ENCODE data around the gene LTN1. TPM values are rescaled to one million over a fixed set of nuclear protein-coding genes. Genes with fewer than 3 reads are reported as not detected.
"Not testable (repeated sequence)": the region's sequence is repeated elsewhere in the genome, so short reads cannot be mapped to it uniquely, and the experiment has no call there.

The LTN1 gene
- total RNA-seq, 2 donors from 2014 or later: 33.0 to 42.3 TPM

DNA sequence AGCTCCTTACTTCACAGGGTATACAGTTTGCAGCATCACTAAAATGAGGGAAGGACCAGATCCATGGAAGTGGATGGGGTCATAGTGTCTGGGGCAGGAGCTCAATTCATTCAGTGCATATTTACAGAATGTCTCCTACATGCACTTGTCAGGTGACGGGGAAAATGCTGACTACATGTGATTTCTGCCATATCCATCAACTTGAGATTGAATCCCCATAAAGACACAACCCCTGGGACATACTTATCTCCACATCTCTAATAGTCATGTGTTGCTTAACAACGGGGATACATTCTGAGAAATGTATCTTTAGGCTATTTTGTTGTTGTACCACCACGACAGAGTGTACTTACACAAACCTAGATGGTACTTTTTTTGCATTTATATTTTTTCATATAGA, 14.5 kb upstream of the LTN1 start:
- no peak for ATAC-seq (replicated peaks)
- Mint-ChIP-seq H3K4me1 (no peaks in the 10 kb centered on the region), H3K27ac (no peak overlapping the region), H3K36me3 (ENCODE audit: low read depth) (peaks cover 21% of the 10 kb centered on the region), H3K9me3 (no peaks in the 10 kb centered on the region), H3K4me3 (no peak overlapping the region), H3K27me3 (no peaks in the 10 kb centered on the region)

DNA sequence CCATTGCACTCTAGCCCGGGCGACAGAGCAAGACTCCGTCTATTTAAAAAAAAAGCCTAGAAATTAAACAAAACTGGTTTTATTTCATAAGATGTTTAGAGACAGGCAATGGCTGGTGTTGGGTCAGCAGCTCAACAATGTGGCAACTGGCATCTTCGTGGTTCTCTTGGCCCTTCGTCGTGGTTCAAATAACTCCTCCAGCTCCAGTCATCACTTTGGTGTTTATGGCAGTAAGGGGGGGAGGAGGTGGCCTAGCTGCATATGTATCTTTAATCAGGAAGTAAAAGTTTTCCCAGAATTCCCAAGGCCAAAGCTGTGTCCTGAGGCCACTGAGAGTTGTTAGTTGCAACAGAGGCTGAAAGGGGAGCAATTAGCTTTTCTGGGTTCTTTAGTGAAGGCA, 13.0 kb upstream of the LTN1 start:
- Mint-ChIP-seq H3K36me3 (ENCODE audit: low read depth) (peaks cover 21% of the 10 kb centered on the region), H3K9me3 (no peaks in the 10 kb centered on the region), H3K27ac (no peak overlapping the region)

DNA sequence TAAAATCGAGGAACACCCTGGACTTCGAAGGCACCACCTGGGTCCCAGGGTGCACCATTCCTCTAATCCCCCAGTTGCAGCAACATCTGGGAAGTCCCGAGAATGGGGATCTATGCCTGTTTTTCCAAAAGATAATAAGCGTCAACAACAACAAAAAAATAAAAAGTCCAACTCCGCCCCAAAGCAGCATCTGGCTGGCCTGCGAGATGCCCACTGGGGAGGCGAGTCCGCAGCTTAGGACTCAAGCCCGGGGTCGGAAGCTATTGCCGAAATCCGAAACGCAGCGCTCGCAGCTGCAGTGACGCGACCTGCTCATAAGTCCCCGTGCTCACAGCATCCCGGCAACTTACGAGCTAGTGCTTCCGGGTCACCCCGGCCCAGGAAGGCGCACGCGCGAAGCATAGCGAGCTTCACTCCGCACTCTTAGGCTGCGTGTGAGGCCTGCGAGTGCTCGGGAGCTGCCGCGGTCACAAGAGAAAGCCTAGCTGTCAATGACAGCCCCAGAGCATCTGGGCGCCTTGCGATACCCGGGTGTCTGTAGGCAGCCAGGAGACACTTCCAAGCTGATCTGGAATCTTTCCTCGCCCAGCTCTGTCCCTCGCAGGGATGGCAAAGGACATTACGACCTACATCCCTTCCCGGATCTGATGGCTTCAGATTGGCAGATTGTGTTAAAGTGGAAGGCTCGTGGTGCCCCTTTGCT, 9.9 kb upstream of the LTN1 start:
- Mint-ChIP-seq H3K27ac (peak overlapping the region; percentile 93), H3K4me3 (peak overlapping the region; percentile 89), H3K36me3 (ENCODE audit: low read depth) (peaks cover 12% of the 10 kb centered on the region), H3K27me3 (no peaks in the 10 kb centered on the region), H3K4me1 (no peaks in the 10 kb centered on the region), H3K9me3 (no peaks in the 10 kb centered on the region)
- ATAC-seq (replicated peaks): peak; percentile 100

More for the DNA sequence above, 13.0 kb upstream of the LTN1 start:
- Mint-ChIP-seq H3K27me3 (no peaks in the 10 kb centered on the region), H3K4me1 (no peaks in the 10 kb centered on the region), H3K4me3 (no peak overlapping the region)
- ATAC-seq (replicated peaks): no peak

DNA sequence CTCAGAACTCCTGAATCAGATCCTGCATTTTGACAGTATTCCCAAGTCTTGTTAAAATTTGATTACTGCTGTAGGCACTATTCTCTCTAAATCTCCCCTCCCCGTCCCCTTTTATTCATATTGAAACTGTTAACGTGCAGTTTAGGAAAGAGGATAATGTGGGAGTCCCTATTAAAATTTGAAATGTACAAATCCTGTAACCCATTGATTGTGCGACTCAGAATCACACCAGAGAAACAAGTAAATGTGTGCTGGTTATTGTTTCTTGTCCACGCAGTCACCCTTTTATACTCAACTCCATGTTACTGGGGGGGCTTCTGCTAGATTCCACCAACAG, 584 bp upstream of the LTN1 start:
- Mint-ChIP-seq H3K4me1 (peaks cover 13% of the 10 kb centered on the region), H3K27ac (peak overlapping the region; percentile 94)
- ATAC-seq (replicated peaks): peak; percentile 5

DNA sequence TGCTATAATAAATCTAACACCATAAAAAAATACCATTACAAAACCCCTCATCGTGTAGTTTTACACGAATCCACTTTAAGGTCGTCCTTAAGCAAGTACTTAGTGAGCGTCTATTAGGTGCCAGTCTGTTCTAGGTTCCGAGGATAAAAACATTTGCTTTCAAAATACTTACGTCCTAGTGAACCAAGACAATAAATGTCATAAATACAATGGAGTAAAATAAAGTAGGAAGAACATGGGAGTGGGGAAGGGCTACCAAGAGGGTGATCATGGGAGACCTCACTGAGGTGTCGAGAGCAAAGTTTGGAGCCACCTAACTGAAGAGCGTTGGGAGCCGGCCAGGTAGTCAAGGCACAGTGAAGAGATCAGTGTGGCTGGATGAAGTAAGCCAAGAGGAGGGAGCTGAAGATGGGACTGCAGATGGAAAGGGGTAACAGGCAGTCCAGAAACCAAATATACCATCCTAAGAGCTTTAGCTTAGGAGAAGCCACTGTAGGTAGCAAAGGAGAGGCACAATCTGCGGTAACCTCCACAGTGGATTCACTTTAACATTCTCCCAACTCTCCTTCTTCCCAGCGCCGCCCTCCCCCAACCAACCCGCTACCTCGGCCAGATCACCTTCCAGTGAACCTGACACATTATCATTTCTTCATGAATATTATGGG, 684 bp downstream of the LTN1 start:
- Mint-ChIP-seq H3K9me3 (no peaks in the 10 kb centered on the region), H3K27me3 (no peaks in the 10 kb centered on the region), H3K4me1 (peaks cover 13% of the 10 kb centered on the region), H3K27ac (peak overlapping the region; percentile 94), H3K36me3 (ENCODE audit: low read depth) (peaks cover 43% of the 10 kb centered on the region), H3K4me3 (peak overlapping the region; percentile 92)
- ATAC-seq (replicated peaks): no peak

More for the DNA sequence above, 584 bp upstream of the LTN1 start:
- Mint-ChIP-seq H3K4me3 (peak overlapping the region; percentile 92), H3K27me3 (no peaks in the 10 kb centered on the region), H3K36me3 (ENCODE audit: low read depth) (peaks cover 35% of the 10 kb centered on the region), H3K9me3 (no peaks in the 10 kb centered on the region)

DNA sequence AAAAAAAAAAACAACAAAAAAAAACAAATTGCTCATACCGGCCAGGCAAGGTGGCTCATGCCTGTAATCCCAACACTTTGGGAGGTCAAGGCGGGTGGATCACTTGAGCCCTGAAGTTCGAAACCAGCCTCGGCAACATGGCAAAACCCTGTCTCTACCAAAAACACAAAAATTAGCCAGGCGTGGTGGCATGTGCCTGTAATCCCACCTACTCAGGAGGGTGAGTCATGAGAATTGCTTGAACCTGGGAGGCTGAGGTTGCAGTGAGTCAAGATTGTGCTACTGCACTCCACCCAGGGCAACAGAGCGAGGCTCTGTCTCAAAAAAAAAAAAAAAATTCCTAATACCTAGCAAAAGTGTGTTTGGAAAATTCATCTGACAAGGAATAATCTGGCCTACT, 4.5 kb downstream of the LTN1 start:
- not testable (repeated sequence) for H3K9me3 Mint-ChIP-seq; ATAC-seq (replicated peaks); H3K27ac Mint-ChIP-seq; H3K27me3 Mint-ChIP-seq
- Mint-ChIP-seq H3K4me3 (peak overlapping the region; percentile 60), H3K4me1 (peaks cover 17% of the 10 kb centered on the region), H3K36me3 (ENCODE audit: low read depth) (peaks cover 82% of the 10 kb centered on the region)

DNA sequence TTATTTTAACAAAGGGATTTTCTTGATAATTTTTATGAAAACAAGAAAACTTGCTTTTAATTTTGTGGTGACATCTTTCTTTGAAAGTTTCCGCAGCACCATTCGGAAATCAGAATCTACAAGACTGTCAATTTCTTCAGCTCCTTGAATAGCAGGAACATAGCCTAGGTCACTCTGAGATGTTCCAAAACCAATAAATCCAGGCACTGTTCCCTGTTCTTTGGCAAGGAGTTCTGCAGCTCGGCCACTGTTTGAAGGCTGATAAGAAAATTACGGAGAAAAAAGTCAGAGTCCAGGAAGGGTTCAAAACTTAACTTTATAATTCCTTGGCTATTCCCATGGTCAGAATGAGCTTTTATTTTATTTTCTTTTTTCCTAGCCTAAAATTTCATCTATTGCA, 6.0 kb downstream of the LTN1 start:
- Mint-ChIP-seq H3K4me3 (no peak overlapping the region), H3K36me3 (ENCODE audit: low read depth) (peaks cover 89% of the 10 kb centered on the region), H3K9me3 (no peaks in the 10 kb centered on the region), H3K27me3 (no peaks in the 10 kb centered on the region), H3K4me1 (peaks cover 18% of the 10 kb centered on the region), H3K27ac (no peak overlapping the region)
- no peak for ATAC-seq (replicated peaks)

DNA sequence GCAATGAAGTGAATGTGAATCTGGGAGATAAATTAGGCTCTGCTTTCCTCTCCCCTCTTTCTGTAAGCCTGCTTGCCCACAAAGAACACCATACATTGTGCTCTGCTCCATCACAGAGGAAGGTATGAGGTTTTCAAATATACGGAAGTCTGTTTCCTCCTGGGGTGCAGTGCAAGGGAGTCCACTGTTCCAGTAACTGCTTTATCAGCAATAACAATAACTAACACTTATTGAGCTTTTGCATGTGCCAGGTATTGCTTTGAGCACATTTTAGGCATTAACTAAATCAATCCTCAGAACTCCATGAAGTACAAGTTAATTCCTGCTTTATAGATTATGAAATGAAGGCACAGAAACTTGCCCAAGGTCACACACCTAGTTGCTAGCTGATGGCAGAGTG, 10.0 kb downstream of the LTN1 start:
- Mint-ChIP-seq H3K9me3 (no peaks in the 10 kb centered on the region), H3K36me3 (ENCODE audit: low read depth) (peaks cover 96% of the 10 kb centered on the region), H3K4me3 (no peak overlapping the region), H3K27ac (peak overlapping the region; percentile 45), H3K27me3 (no peaks in the 10 kb centered on the region), H3K4me1 (peaks cover 5% of the 10 kb centered on the region)
- no peak for ATAC-seq (replicated peaks)

DNA sequence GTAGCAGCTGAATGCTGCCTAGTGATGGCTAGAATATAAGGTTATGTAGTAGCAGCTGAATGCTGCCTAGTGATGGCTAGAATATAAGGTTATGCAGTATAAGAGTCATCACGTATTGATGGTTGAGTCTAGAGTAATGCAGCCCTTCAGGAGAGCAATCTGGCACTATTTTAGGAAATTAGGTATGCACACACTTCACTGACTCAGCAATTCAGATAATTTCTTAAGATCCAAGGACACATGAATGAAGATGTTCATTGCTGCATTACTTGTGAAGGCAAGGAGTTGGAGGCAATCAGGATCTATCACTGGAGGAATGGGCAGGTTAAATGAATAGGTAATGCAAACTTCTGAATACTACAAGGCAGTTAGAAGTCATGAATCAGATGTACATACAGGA, 13.6 kb downstream of the LTN1 start:
- H3K4me3 Mint-ChIP-seq: no peak overlapping the region
- peaks cover 100% of the 10 kb centered on the region for H3K36me3 Mint-ChIP-seq (ENCODE audit: low read depth)
- H3K4me1 Mint-ChIP-seq: peaks cover 11% of the 10 kb centered on the region
- H3K27me3 Mint-ChIP-seq: no peaks in the 10 kb centered on the region
- no peaks in the 10 kb centered on the region for H3K9me3 Mint-ChIP-seq
- H3K27ac Mint-ChIP-seq: no peak overlapping the region
- ATAC-seq (replicated peaks): no peak

DNA sequence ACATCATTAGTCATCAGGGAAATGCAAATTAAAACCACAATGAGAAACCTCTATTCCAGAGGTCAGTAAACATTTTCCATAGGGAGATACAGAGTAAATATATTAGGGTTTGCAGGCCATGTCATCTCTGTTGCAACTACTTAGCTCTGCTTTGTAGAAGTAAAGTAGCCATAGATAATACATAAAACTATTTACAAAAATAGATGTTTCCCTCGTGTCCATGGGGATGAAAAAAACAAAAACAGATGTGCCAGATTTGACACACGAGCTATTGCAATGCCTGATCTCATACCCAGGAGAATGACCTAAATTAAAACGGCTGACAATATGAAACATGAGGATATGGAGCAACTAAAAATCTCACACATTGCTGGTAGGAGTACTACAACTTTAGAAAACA, 17.3 kb downstream of the LTN1 start:
- no peak for ATAC-seq (replicated peaks)
- H3K36me3 Mint-ChIP-seq (ENCODE audit: low read depth): peaks cover 99% of the 10 kb centered on the region
- no peaks in the 10 kb centered on the region for H3K9me3 Mint-ChIP-seq
- no peak overlapping the region for H3K4me3 Mint-ChIP-seq
- peaks cover 6% of the 10 kb centered on the region for H3K4me1 Mint-ChIP-seq
- H3K27ac Mint-ChIP-seq: peak overlapping the region; percentile 25
- no peaks in the 10 kb centered on the region for H3K27me3 Mint-ChIP-seq

DNA sequence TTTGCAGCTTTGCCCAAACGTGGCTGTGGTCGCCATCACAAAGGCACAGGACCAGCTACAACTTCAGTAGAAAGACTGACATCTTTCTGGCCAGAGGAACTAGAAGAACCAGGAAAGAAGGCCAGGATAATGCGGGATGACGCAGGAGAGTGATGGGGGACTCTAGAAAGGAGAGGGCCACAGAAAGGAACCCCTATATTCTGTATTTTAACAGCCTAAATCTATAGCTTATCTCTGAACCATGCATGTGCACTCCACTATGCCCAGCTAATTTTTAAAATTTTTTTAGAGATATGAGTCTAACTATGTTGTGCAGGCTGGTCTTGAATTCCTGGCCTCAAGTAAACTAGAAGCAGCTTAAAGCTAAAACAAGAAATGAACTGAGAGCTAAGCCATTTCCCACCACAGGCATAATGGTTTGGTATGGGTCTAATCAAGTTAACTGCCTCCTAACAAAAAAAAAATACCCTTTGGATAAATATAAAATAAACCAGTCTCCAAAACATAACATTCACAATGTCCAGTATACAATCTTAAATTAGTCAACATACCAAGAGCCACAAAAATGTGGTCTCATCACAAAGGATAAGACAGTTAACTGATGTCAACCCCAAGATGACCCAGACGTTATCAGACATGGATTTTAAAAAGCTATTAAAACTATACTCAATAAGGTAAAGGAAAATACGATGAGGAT, 18.0 kb downstream of the LTN1 start:
- Mint-ChIP-seq H3K27me3 (no peaks in the 10 kb centered on the region), H3K9me3 (no peaks in the 10 kb centered on the region), H3K27ac (no peak overlapping the region), H3K4me1 (peaks cover 6% of the 10 kb centered on the region), H3K36me3 (ENCODE audit: low read depth) (peaks cover 99% of the 10 kb centered on the region), H3K4me3 (no peak overlapping the region)
- no peak for ATAC-seq (replicated peaks)

DNA sequence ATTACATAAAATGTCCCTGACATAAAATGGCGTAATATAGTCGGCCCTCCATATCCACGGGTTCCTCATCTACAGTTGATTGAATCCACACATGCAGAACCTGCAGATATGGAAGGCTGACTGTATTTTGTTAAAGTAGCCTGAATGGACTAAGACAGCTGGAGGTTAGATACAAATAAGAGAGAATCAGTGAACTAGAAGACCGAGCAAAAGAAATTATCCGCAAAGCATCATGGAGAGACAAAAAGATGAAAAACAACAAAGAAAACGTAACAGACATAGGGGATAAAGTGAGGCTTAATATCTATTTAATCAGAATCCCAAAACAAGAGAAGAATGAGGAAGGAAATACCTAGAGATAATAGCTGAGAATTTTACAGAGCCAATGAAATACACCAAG, 20.3 kb downstream of the LTN1 start:
- ATAC-seq (replicated peaks): no peak
- Mint-ChIP-seq H3K27ac (no peak overlapping the region), H3K9me3 (no peaks in the 10 kb centered on the region), H3K4me3 (no peak overlapping the region), H3K4me1 (peaks cover 6% of the 10 kb centered on the region), H3K27me3 (no peaks in the 10 kb centered on the region), H3K36me3 (ENCODE audit: low read depth) (peaks cover 99% of the 10 kb centered on the region)

DNA sequence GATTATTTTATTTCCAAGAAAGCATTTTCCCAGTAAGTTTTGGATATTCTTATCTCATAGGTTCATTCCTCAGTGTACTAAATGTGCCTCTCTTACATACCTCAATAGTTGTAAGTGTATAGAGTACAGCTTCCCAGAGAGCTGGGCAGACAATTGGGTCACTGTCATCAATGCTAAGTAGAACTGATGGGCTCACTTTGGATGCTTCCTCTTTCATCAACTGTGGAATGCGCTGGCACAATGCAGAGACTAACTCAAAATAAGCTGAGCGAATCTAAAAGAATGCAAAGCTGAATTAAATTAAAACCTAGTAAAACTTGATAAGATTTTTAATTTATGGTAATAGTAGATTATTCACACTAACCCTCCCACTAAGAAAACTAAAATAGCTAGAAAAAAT, 21.5 kb downstream of the LTN1 start:
- Mint-ChIP-seq H3K4me3 (no peak overlapping the region), H3K36me3 (ENCODE audit: low read depth) (peaks cover 99% of the 10 kb centered on the region), H3K27me3 (no peaks in the 10 kb centered on the region), H3K4me1 (peaks cover 6% of the 10 kb centered on the region), H3K9me3 (no peaks in the 10 kb centered on the region), H3K27ac (no peak overlapping the region)
- ATAC-seq (replicated peaks): no peak

DNA sequence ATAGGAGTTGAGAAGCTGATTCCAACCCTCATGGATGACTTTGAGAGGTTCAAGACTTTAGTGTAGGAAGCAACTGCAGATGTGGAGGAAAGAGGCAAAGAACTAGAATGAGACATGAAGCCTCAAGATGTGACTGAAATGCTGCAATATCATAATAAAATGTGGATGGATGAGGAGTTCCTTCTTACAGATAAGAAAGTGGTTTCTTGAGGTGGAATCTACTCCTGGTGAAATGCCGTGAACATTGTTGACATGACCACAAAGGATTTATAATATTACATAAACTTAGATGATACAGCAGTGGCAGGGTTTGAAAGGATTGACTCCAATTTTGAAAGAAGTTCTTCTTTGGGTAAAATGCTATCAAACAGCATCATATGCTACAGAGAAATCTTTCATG, 28.8 kb downstream of the LTN1 start:
- Mint-ChIP-seq H3K4me3 (no peak overlapping the region), H3K9me3 (no peaks in the 10 kb centered on the region), H3K36me3 (ENCODE audit: low read depth) (peaks cover 100% of the 10 kb centered on the region), H3K27ac (no peak overlapping the region), H3K27me3 (no peaks in the 10 kb centered on the region), H3K4me1 (no peaks in the 10 kb centered on the region)
- no peak for ATAC-seq (replicated peaks)

DNA sequence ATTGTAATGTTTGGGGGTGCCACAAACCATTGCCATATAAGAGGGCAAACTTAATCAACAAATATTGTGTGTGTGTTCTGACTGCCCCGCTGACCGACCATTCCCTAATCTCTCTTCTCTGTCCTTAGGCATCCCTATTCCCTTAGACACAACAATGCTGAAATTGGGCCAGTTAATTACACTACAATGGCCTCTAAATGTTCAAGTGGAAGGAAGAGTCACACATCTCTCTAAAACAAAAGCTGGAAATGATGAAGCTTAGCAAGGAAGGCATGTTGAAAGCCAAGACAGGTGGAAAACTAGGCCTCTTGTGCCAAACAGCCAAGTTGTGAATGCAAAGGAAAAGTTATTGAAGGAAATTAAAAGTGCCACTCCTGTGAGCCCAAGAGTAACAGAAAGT, 30.2 kb downstream of the LTN1 start:
- Mint-ChIP-seq H3K27ac (no peak overlapping the region), H3K4me1 (no peaks in the 10 kb centered on the region), H3K9me3 (no peaks in the 10 kb centered on the region), H3K36me3 (ENCODE audit: low read depth) (peaks cover 100% of the 10 kb centered on the region), H3K4me3 (no peak overlapping the region), H3K27me3 (no peaks in the 10 kb centered on the region)
- no peak for ATAC-seq (replicated peaks)

All from activated T-helper 17 cell treated with anti-CD3 and anti-CD28 coated beads, Interleukin-2, amount 50 U/mL, for 72 hours (primary cell).